GM23338 (cell line): ENCODE results near the gene FAM81A. TPM values are rescaled to one million over a fixed set of nuclear protein-coding genes. Genes with fewer than 3 reads are reported as not detected.

Experiments
- ATAC-seq: fragments of 200-7000 bp; cut with Tn5 transposase; 3 replicates; pipeline ENCODE4 v1.9.1; 2020
- DNase-seq: peaks from one replicate; pipeline ENCODE4 v3.0.0-alpha.2; 2015; ENCODE audit warnings: low spot score
- H2AFZ ChIP-seq: fragments of 200-600 bp; sonication (generic); 2 replicates; pipeline ENCODE4 v1.8.0; 2016; ENCODE audit warnings: antibody characterized with exemption, mild to moderate bottlenecking, moderate library complexity
- H3F3A ChIP-seq: fragments of 200-600 bp; sonication (generic); replicated peaks from 2 replicates; pipeline ENCODE4 v1.8.0; 2017; ENCODE audit warnings: antibody characterized with exemption, mixed run types, low read depth
- H3K27ac ChIP-seq: fragments of 200-600 bp; sonication (generic); 2 replicates; pipeline ENCODE4 v1.6.1; 2016; ENCODE audit warnings: low read depth
- H3K27me3 ChIP-seq: fragments of 200-600 bp; sonication (generic); 2 replicates; pipeline ENCODE4 v1.8.0; 2016; ENCODE audit warnings: mild to moderate bottlenecking, mixed run types, moderate library complexity; ENCODE audit not compliant: insufficient read depth
- H3K36me3 ChIP-seq: fragments of 200-600 bp; sonication (generic); 2 replicates; pipeline ENCODE4 v1.8.0; 2016; ENCODE audit warnings: mild to moderate bottlenecking; ENCODE audit not compliant: insufficient read depth
- H3K4me1 ChIP-seq: fragments of 200-600 bp; sonication (generic); 2 replicates; pipeline ENCODE4 v1.8.0; 2016; ENCODE audit warnings: mild to moderate bottlenecking, moderate library complexity; ENCODE audit not compliant: insufficient read depth
- H3K4me2 ChIP-seq: fragments of 200-600 bp; sonication (generic); 2 replicates; pipeline ENCODE4 v1.7.1; 2017; ENCODE audit warnings: mixed run types
- H3K4me3 ChIP-seq: fragments of 200-600 bp; sonication (generic); 2 replicates; pipeline ENCODE4 v1.6.1; 2016; ENCODE audit warnings: mixed run types
- H3K79me2 ChIP-seq: fragments of 200-600 bp; sonication (generic); replicated peaks from 2 replicates; pipeline ENCODE4 v1.8.0; 2017; ENCODE audit warnings: mild to moderate bottlenecking; ENCODE audit not compliant: insufficient read depth
- H3K9me2 ChIP-seq: fragments of 200-600 bp; sonication (generic); 2 replicates; pipeline ENCODE4 v1.8.0; 2017; ENCODE audit not compliant: insufficient read depth
- H4K20me1 ChIP-seq: fragments of 200-600 bp; sonication (generic); replicated peaks from 2 replicates; pipeline ENCODE4 v1.8.0; 2017; ENCODE audit warnings: mild to moderate bottlenecking; ENCODE audit not compliant: insufficient read depth
- H3K27ac Mint-ChIP-seq: 2 replicates; pipeline ENCODE4 v1.8.0; 2020; ENCODE audit warnings: inconsistent platforms, mild to moderate bottlenecking, moderate library complexity, mixed read lengths
- H3K27me3 Mint-ChIP-seq: 3 replicates; pipeline ENCODE4 v1.8.0; 2022; ENCODE audit warnings: low read depth, mild to moderate bottlenecking, moderate library complexity, mixed read lengths, inconsistent platforms; ENCODE audit not compliant: insufficient read depth, poor library complexity
- H3K36me3 Mint-ChIP-seq: 3 replicates; pipeline ENCODE4 v1.8.0; 2021; ENCODE audit warnings: low read depth, mild to moderate bottlenecking, inconsistent platforms, moderate library complexity, mixed read lengths
- H3K4me1 Mint-ChIP-seq: 3 replicates; pipeline ENCODE4 v1.8.0; 2020; ENCODE audit warnings: mild to moderate bottlenecking, inconsistent platforms, mixed read lengths
- H3K4me3 Mint-ChIP-seq: 3 replicates; pipeline ENCODE4 v1.8.0; 2021; ENCODE audit warnings: moderate library complexity, mild to moderate bottlenecking, inconsistent platforms, mixed read lengths
- H3K9me3 Mint-ChIP-seq: 3 replicates; pipeline ENCODE4 v1.8.0; 2020; ENCODE audit warnings: moderate library complexity, mild to moderate bottlenecking, inconsistent platforms, mixed read lengths
- CTCF ChIP-seq, 2 experiments: fragments of 200-600 bp in 1 of 2; sonication (generic) in 1 of 2; conservative IDR thresholded peaks; 2 replicates each; pipeline versions ENCODE4 v1.5.1 to v1.6.1; 2016 to 2017; ENCODE audit warnings: antibody characterized with exemption in 2 of 2, low read depth in 2 of 2, mild to moderate bottlenecking in 2 of 2, moderate library complexity in 1 of 2
- ETS1 ChIP-seq: IDR thresholded peaks from 2 replicates; pipeline ENCODE4 v1.6.1; 2016; ENCODE audit warnings: antibody characterized with exemption
- EZH2 ChIP-seq: fragments of 200-600 bp; sonication (generic); IDR thresholded peaks from one replicate; pipeline ENCODE4 v1.8.0; 2017; ENCODE audit warnings: antibody characterized with exemption, mild to moderate bottlenecking, low read depth; ENCODE audit not compliant: unreplicated experiment
- EZH2phosphoT487 ChIP-seq: fragments of 200-600 bp; sonication (generic); IDR thresholded peaks from one replicate; pipeline ENCODE4 v1.8.1; 2018; ENCODE audit warnings: antibody characterized with exemption; ENCODE audit not compliant: unreplicated experiment
- JUNB ChIP-seq: IDR thresholded peaks from one replicate; pipeline ENCODE4 v1.6.1; 2016; ENCODE audit warnings: antibody characterized with exemption; ENCODE audit not compliant: unreplicated experiment
- NANOG ChIP-seq: IDR thresholded peaks from 2 replicates; pipeline ENCODE4 v1.6.1; 2016; ENCODE audit warnings: antibody characterized with exemption, borderline replicate concordance
- POLR2AphosphoS5 ChIP-seq: IDR thresholded peaks from 2 replicates; pipeline ENCODE4 v1.6.1; 2016; ENCODE audit warnings: antibody characterized with exemption, low read depth
- REST ChIP-seq: IDR thresholded peaks from one replicate; pipeline ENCODE4 v1.6.1; 2018; ENCODE audit warnings: antibody characterized with exemption; ENCODE audit not compliant: unreplicated experiment
- STAT1 ChIP-seq: IDR thresholded peaks from one replicate; pipeline ENCODE4 v1.6.1; 2016; ENCODE audit warnings: antibody characterized with exemption; ENCODE audit not compliant: unreplicated experiment
- ZNF114 ChIP-seq: fragments of 250-450 bp; sonication (Bioruptor Pico); IDR thresholded peaks from 2 replicates; pipeline ENCODE4 v1.5.0; 2020; ENCODE audit warnings: mild to moderate bottlenecking, moderate library complexity
- ZNF331 ChIP-seq: fragments of 250-450 bp; sonication (Bioruptor Pico); IDR thresholded peaks from 2 replicates; pipeline ENCODE4 v1.5.0; 2020; ENCODE audit warnings: low read depth, mild to moderate bottlenecking, moderate library complexity
- polyA plus RNA-seq: library from polyadenylated mRNA; unstranded; fragments of >200 nt; fragmentation: Nextera tagmentation; extraction: Ambion mirVana; gene quantifications from 2 replicates; pipeline ENCODE4 v1.2.1, GENCODE V29; 2016
- total RNA-seq: library from RNA; depleted of rRNA; stranded (reverse); fragments of >200 nt; shearing (Covaris generic); gene quantifications from 2 replicates; pipeline ENCODE4 v1.2.3, GENCODE V29; 2014

Gene FAM81A
- total and polyA plus RNA-seq, 2 experiments from 2014 or later = 0.73 to 4.1 TPM

GRCh38 chr15:59567324-59567723, 129.3 kb downstream of the FAM81A start:
- no peaks in the 10 kb centered on the region; the same call in 1 of the 2 replicates for H3K36me3 ChIP-seq
- peaks cover 6% of the 10 kb centered on the region for H3K4me1 Mint-ChIP-seq
- H3K79me2 ChIP-seq = no peaks in the 10 kb centered on the region
- H3F3A ChIP-seq = no peaks in the 10 kb centered on the region
- no peaks in the 10 kb centered on the region for H3K9me2 ChIP-seq
- no peaks in the 10 kb centered on the region for H3K27me3 Mint-ChIP-seq
- no peak overlapping the region for H3K27ac Mint-ChIP-seq
- H3K4me3 ChIP-seq = no peak overlapping the region
- DNase-seq = no peak
- no peak overlapping the region for H3K27ac ChIP-seq
- no peak overlapping the region for H3K4me3 Mint-ChIP-seq
- H3K27me3 ChIP-seq = no peaks in the 10 kb centered on the region
- ATAC-seq = no peak
- no peak overlapping the region for H2AFZ ChIP-seq
- no peaks in the 10 kb centered on the region for H3K36me3 Mint-ChIP-seq
- H3K4me1 ChIP-seq = peaks cover 6% of the 10 kb centered on the region; the same call in 1 of the 2 replicates
- TF ChIP-seq NANOG (no peak), ZNF114 (no peak), STAT1 (no peak), CTCF (conservative IDR thresholded peaks at IDR 0.05; ENCODE audit: low read depth in 2 of 2) (no peak), ETS1 (no peak), ZNF331 (CRISPR knock-in tag) (no peak), REST (no peak), EZH2phosphoT487 (no peak), JUNB (no peak), POLR2AphosphoS5 (no peak), EZH2 (no peak)
- no peaks in the 10 kb centered on the region for H4K20me1 ChIP-seq
- H3K4me2 ChIP-seq = no peak overlapping the region
- H3K9me3 Mint-ChIP-seq = no peaks in the 10 kb centered on the region
